K562 (cell line): Measurements from ENCODE around the gene MAST4. TPM values are rescaled to one million over a fixed set of nuclear protein-coding genes. Genes with fewer than 3 reads are reported as not detected.

Experiments
- ATF7 ChIP-seq: fragments of 450-650 bp; IDR thresholded peaks from 2 replicates; pipeline ENCODE4 v1.7.1; 2014; ENCODE audit warnings: mild to moderate bottlenecking, moderate library complexity
- CBFA2T2 ChIP-seq: fragments of 450-650 bp; conservative IDR thresholded peaks from 2 replicates; pipeline ENCODE4 v1.6.1; 2017; ENCODE audit warnings: mild to moderate bottlenecking
- CHD1 ChIP-seq: fragments of 200-600 bp; sonication (generic); IDR thresholded peaks from one replicate; pipeline ENCODE4 v1.6.1; 2012; ENCODE audit warnings: mild to moderate bottlenecking, moderate library complexity, low read length, inconsistent platforms
- ELK1 ChIP-seq: sonication (generic); formaldehyde crosslinking; IDR thresholded peaks from 2 replicates; pipeline ENCODE4 v1.8.1; 2022; ENCODE audit warnings: missing genetic modification reagents
- ETV1 ChIP-seq: fragments of 450-650 bp; conservative IDR thresholded peaks from 2 replicates; pipeline ENCODE4 v1.6.1; 2016; ENCODE audit warnings: missing genetic modification characterization, control low read depth, low read depth, missing compliant biosample characterization
- HDAC1 ChIP-seq, 2 experiments: fragments of 450-650 bp; IDR thresholded peaks; 2 replicates each; pipeline ENCODE4 v1.6.1; 2016 to 2017; ENCODE audit warnings: inconsistent platforms in 1 of 2, mild to moderate bottlenecking in 1 of 2, moderate library complexity in 1 of 2
- HDAC3 ChIP-seq: fragments of 450-650 bp; IDR thresholded peaks from 2 replicates; pipeline ENCODE4 v1.6.1; 2018; ENCODE audit warnings: borderline replicate concordance, mild to moderate bottlenecking, moderate library complexity; ENCODE audit not compliant: partially characterized antibody
- HMGN3 ChIP-seq: IDR thresholded peaks from 2 replicates; pipeline ENCODE4 v1.6.1; 2011; ENCODE audit warnings: borderline replicate concordance, low read depth, mild to moderate bottlenecking, mixed read lengths, low read length; ENCODE audit not compliant: insufficient read length; ENCODE audit errors: extremely low read depth
- IFI16 ChIP-seq: fragments of 250-450 bp; sonication (Bioruptor Pico); IDR thresholded peaks from 2 replicates; pipeline ENCODE4 v2.1.2; 2022; ENCODE audit warnings: mild to moderate bottlenecking, inconsistent platforms
- MAFF ChIP-seq: IDR thresholded peaks from 2 replicates; pipeline ENCODE4 v1.6.1; 2012; ENCODE audit warnings: low read length, improper control_type of control experiment
- NR2C2 ChIP-seq, 2 experiments: fragments of 200-800 bp in 1 of 2; sonication (Bioruptor generic) in 1 of 2; sonication (generic) in 1 of 2; formaldehyde crosslinking in 1 of 2; IDR thresholded peaks; 2 replicates each; pipeline versions ENCODE4 v1.6.1 to v1.8.0; 2016 to 2022; ENCODE audit warnings: mild to moderate bottlenecking in 1 of 2, missing compliant biosample characterization in 1 of 2, missing genetic modification characterization in 1 of 2, missing genetic modification reagents in 1 of 2
- RNF2 ChIP-seq: sonication (generic); IDR thresholded peaks from 2 replicates; pipeline ENCODE4 v1.6.1; 2016
- SMARCA5 ChIP-seq: fragments of 450-650 bp; IDR thresholded peaks from 2 replicates; pipeline ENCODE4 v1.6.1; 2016
- STAT5A ChIP-seq: IDR thresholded peaks from 2 replicates; pipeline ENCODE4 v1.6.1; 2012; ENCODE audit warnings: low read length, inconsistent platforms, borderline replicate concordance
- TAF1 ChIP-seq: IDR thresholded peaks from 2 replicates; pipeline ENCODE4 v1.6.1; 2011; ENCODE audit warnings: mild to moderate bottlenecking, low read length, moderate library complexity; ENCODE audit not compliant: insufficient read depth, control insufficient read depth, severe bottlenecking; ENCODE audit errors: extremely low read depth
- TCFL5 ChIP-seq: fragments of 250-450 bp; sonication (Bioruptor Pico); conservative IDR thresholded peaks from 2 replicates; pipeline ENCODE4 v1.6.1; 2021; ENCODE audit warnings: mild to moderate bottlenecking, moderate library complexity, matching md5 sums
- TFE3 ChIP-seq: fragments of 450-650 bp; formaldehyde crosslinking; IDR thresholded peaks from 2 replicates; pipeline ENCODE4 v1.4.0; 2020; ENCODE audit warnings: mild to moderate bottlenecking, mixed read lengths
- ZNF124 ChIP-seq: sonication (generic); formaldehyde crosslinking; IDR thresholded peaks from 2 replicates; pipeline ENCODE4 v1.8.1; 2022; ENCODE audit warnings: missing genetic modification reagents
- ZNF197 ChIP-seq: fragments of 200-800 bp; sonication (Bioruptor generic); IDR thresholded peaks from 2 replicates; pipeline ENCODE4 v1.6.1; 2016; ENCODE audit warnings: low read depth, missing genetic modification characterization, missing compliant biosample characterization
- polyA plus RNA-seq, 8 experiments: library from polyadenylated mRNA; depleted of rRNA in 4 of 8; stranded (reverse) in 5 of 8; unstranded in 3 of 8; fragments of >200 nt; fragmentation: Nextera tagmentation in 2 of 8; fragmentation: Illumina TruSeq in 1 of 8; extraction: Ambion mirVana in 2 of 8; extraction: Trizol in 1 of 8; gene quantifications; 2 replicates each; pipeline versions ENCODE4 v1.2.1 to v1.2.3, GENCODE V29; 2011 to 2014; ENCODE audit warnings: inconsistent platforms in 1 of 8, missing spikeins in 1 of 8
- total RNA-seq, 7 experiments: library from RNA; depleted of rRNA in 6 of 7; stranded (reverse); fragments of >200 nt in 6 of 7; fragmentation: Illumina TruSeq in 2 of 7; extraction: Trizol in 2 of 7; gene quantifications; 2 replicates each; pipeline versions ENCODE4 v1.2.1 to v1.2.3, GENCODE V29; 2011 to 2021; ENCODE audit warnings: low replicate concordance in 1 of 7
- TF ChIP-seq, protein P1 (sequence below): sonication (generic); formaldehyde crosslinking; IDR thresholded peaks from 2 replicates; pipeline ENCODE4 v1.5.0; 2020; ENCODE audit warnings: missing genetic modification reagents
- TF ChIP-seq, protein P2 (sequence below): fragments of 450-650 bp; IDR thresholded peaks from 2 replicates; pipeline ENCODE4 v1.6.1; 2016; ENCODE audit warnings: antibody characterized with exemption
- TF ChIP-seq, protein P3 (sequence below), 2 experiments: fragments of 450-650 bp in 1 of 2; sonication (generic) in 1 of 2; formaldehyde crosslinking; conservative IDR thresholded peaks; 2 replicates each; pipeline versions ENCODE4 v1.4.0 to v1.8.1; 2020 to 2022; ENCODE audit warnings: mild to moderate bottlenecking in 1 of 2, missing genetic modification reagents in 1 of 2

The MAST4 gene
- total and polyA plus RNA-seq, 9 of the 15 experiments (the other 6 are each of a cell fraction or from before 2014, with no cell fraction given), result 0.88 to 10.1 (median 5.2) TPM

- TF ChIP-seq TFE3 (no peak), CHD1 (no peak), TCFL5 (CRISPR knock-in tag) (no peak), ZNF124 (CRISPR knock-in tag) (no peak), ZNF197 (CRISPR knock-in tag) (0 out of 2 replicates have a peak, but pooled peaks have one; percentile 57), NR2C2 (CRISPR knock-in tag; IDR thresholded peaks at IDR 0.05) (no peak), NR2C2 (tag; IDR thresholded peaks at IDR 0.05) (peak; percentile 60; the same call in 1 of the 2 replicates), ATF7 (peak; percentile 61; the same call in 1 of the 2 replicates), RNF2 (peak; percentile 73; the same call in 1 of the 2 replicates), STAT5A (peak; percentile 98), ETV1 (no peak), TAF1 (no peak), SMARCA5 (no peak), CBFA2T2 (peak; percentile 83), HDAC1 (IDR thresholded peaks at IDR 0.05) (peak; percentile 86 to 96), HMGN3 (peak; percentile 19), MAFF (no peak), IFI16 (CRISPR knock-in tag) (no peak), HDAC3 (peak; percentile 75), ELK1 (no peak)
- TF ChIP-seq, protein P1, sequence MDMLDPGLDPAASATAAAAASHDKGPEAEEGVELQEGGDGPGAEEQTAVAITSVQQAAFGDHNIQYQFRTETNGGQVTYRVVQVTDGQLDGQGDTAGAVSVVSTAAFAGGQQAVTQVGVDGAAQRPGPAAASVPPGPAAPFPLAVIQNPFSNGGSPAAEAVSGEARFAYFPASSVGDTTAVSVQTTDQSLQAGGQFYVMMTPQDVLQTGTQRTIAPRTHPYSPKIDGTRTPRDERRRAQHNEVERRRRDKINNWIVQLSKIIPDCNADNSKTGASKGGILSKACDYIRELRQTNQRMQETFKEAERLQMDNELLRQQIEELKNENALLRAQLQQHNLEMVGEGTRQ (CRISPR knock-in tag), result no peak
- TF ChIP-seq, protein P2, sequence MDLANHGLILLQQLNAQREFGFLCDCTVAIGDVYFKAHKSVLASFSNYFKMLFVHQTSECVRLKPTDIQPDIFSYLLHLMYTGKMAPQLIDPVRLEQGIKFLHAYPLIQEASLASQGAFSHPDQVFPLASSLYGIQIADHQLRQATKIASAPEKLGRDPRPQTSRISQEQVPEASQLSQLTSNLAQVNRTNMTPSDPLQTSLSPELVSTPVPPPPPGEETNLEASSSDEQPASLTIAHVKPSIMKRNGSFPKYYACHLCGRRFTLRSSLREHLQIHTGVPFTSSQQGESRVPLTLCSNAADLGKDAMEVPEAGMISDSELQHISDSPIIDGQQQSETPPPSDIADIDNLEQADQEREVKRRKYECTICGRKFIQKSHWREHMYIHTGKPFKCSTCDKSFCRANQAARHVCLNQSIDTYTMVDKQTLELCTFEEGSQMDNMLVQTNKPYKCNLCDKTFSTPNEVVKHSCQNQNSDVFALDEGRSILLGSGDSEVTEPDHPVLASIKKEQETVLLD, result no peak
- TF ChIP-seq, protein P3, sequence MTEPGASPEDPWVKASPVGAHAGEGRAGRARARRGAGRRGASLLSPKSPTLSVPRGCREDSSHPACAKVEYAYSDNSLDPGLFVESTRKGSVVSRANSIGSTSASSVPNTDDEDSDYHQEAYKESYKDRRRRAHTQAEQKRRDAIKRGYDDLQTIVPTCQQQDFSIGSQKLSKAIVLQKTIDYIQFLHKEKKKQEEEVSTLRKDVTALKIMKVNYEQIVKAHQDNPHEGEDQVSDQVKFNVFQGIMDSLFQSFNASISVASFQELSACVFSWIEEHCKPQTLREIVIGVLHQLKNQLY (CRISPR knock-in tag; conservative IDR thresholded peaks at IDR 0.05), result no peak
These were observed 610.7 kb downstream of the MAST4 start (continued) for GRCh38 chr5:67206929-67207328.
